HG02852 (cell line): ENCODE measurements around the gene TENM3.

ENCODE experiments used
- ATAC-seq: cut with Tn5 transposase; IDR thresholded peaks from one replicate; pipeline ENCODE4 v1.9.1; 2021; ENCODE audit warnings: mild to moderate bottlenecking, moderate library complexity; ENCODE audit not compliant: unreplicated experiment

TENM3 gene

DNA sequence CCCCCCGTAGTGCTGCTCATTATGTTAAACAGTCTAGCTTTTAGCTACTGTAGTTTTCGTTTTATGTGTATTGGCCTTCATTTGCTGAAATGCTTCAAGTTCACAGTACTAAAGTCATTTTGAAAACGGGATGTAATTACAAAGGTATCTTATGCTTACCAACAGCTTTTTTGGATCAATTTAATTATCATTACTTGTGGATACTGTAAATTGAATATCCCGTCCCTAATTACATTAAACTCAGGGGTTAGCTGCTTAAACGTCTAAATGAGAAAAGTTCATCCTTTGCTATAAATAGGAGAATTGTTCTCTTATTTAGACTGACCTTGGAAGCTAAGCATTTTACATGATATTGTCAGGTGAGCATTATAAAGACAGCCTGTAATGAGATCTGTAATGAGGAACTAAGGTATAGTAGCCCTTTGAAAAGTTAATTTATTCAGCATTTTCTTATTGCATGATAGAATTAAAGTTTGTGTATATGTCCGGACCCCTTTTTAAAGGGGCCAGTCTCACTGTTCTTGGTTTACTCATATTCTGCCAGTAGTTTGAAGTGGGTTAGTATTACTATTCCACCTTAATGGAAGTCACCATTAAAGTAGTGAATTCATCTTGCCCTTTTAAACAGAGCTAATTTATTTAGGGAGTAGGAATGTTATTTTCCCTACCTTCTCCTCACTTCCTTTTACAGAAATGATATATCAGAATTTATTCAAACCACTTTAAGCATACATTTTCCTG is 252.6 kb downstream of the TENM3 start:
- ATAC-seq, result no peak

- no peak for ATAC-seq
Measured at GRCh38 chr4:182496408-182496807, 253.2 kb downstream of the TENM3 start.

DNA sequence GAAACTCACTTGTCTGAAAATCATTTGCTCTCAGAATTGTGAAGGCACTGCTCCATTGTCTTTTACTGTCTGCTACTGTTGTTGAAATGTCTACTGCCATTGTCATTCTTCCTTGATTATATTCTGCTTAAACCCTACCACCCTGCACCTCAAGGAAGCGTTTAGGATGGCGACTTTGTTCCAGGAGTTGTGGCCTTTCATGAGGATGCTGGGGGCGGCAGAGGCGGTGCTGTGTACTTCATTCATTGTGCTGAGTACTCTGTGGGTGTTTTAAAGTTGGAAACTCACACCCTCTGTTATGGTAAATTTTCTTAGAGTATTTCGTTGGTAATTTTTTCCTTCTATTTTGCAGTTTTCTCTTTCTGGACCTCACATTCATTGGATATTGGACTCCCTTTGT is 258.9 kb downstream of the TENM3 start:
- no peak for ATAC-seq

DNA sequence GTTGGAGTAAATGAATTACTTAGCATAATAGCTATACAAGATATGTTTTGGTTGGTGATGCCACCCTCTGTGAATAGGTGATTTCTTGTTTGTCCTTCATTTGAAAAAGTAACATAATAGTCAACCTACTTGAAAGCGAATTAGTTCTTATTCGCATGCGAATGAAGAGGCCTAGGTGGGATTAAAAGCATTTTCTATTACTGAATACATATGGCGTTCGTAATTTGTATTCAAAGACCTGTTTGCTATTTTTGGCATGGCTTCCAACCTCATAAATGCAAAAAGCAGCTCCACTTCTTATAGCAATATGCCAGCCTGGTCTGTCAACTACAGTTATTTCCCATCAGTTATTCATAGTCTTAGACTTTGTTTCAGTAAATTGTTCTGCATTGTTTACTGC is 261.3 kb downstream of the TENM3 start:
- no peak for ATAC-seq

DNA sequence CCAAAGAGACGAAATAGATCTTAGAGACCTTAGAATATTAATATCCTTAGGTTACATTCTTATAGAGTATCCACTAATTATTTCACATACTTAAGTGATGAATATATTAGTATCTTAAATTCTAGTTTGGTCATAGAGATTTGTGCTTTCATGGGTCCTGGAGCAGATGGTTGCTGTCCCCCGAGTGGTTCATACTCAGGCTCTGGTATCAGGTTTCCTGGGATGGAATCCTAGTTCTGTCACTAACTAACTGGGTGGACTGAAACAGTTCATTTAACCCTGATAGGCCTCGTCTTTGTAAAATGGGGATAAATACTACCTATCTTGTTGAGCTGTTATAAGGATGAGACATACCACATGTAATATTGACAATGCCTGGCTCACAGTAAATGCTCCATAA is 264.6 kb downstream of the TENM3 start:
- no peak for ATAC-seq

DNA sequence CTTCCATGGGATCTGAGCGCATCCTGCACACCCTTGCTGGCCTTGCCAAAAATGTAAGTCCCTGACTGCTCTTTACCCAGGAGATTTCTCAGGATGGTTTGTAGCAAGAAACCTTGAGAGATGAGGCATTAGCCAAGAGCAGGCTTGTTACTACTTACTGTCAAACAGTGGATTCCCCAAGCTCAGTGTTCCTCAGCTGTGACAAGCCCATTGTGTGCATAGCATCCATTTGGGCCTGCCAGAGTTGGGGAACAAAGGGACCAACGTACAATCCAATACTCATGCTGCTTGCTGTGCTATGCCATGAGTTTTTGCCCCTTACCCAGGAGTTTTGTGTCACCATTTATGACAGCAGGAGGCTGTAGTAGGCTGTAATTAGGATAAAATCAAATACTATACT is 267.6 kb downstream of the TENM3 start:
- no peak for ATAC-seq

- ATAC-seq, result no peak
Measured at GRCh38 chr4:182513587-182514291, 270.5 kb downstream of the TENM3 start.

- no peak for ATAC-seq
Measured at GRCh38 chr4:182518421-182518820, 275.2 kb downstream of the TENM3 start.

- no peak for ATAC-seq
Measured at GRCh38 chr4:182519528-182519927, 276.3 kb downstream of the TENM3 start.

DNA sequence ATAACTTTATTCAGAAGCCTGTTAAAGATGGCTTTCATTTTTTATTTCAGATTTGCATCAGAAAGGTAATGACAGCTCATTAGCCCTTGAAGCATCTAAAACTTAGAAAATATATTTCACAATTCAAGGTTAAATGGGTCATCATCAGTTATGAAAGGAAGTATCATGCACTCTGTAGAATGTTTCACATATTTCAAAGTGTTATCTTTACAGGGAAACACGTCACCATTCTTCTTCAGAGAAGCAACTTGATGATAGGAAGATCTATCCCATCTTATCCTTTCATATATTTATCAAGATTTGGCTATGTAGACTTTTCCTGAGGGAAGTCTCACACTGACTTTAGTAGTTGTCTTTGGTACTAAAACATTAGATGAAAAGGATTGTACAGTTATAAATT is 277.8 kb downstream of the TENM3 start:
- no peak for ATAC-seq

- no peak for ATAC-seq
Measured at GRCh38 chr4:182528819-182529218, 285.6 kb downstream of the TENM3 start.

DNA sequence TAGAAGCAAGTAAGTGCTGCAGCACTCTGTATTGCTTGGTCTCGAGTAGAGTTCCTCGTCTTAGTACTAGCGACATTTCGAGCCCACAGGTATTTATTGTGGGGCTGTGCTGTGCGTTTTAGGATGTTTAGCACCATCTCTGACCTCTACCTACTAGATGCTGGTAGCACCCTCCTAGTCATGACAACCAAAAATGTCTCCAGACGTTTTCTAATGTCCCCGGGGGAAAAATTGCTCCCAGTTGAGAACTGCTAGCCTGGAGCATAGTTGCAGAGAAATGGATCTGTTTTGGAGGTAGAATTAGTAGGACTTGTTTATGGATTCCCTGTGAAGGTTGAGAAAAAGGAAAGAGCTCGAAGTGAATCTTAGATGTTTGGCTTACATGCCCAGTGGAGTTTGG is 287.2 kb downstream of the TENM3 start:
- ATAC-seq, result no peak

- ATAC-seq, result no peak
Measured at GRCh38 chr4:182531555-182532162, 288.5 kb downstream of the TENM3 start.

GRCh38 chr4:182532441-182532840 is 289.2 kb downstream of the TENM3 start:
- ATAC-seq, result no peak

- no peak for ATAC-seq
Measured at GRCh38 chr4:182533964-182534363, 290.8 kb downstream of the TENM3 start.

DNA sequence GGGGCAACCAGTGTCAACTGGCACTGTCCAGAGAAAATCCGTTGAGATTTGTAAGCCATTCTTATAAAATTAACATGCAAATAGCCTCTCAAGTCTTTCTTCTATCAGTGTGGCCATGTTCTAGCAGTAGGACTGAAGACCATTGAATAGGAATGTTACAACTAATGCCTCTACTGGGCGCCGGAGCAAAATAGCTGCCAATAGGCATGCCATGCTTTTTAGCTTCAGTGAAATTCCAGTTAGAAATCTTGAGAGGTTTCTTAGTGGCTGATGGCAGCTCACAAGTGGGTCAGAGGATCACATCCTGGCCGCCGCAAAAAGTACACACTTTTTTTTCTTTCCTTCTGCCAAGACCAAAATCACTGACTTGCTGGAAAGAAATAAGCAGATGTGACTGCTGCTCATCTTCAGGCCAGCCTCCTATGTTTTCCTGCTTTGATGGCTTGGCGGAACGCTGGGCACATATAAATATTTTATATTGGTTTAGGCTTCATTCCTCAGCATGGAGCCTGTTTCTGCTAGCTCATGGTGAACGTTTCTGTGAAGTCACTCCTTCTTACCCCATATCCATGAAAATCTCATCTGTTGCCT is 293.1 kb downstream of the TENM3 start:
- no peak for ATAC-seq

GRCh38 chr4:182537031-182537795 is 294.0 kb downstream of the TENM3 start:
- ATAC-seq, result no peak

DNA sequence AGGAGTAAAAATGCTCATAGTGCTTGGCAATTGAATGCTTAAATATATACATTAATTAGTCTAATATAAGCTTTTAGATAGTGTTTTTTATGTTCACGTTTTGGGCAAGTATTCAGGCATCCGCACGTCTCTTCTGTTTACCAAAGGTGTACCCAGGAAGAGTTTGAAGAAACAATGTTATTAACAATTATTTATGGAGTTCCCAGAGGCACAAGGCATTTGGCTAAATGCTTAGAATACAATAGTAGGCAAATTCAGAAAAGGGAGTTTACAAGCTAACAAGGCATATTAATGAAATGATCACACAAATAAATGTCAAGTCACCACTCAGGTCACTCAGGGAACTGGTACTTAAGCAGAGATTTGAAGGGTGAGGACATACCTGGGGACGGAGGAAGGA is 294.8 kb downstream of the TENM3 start:
- no peak for ATAC-seq

DNA sequence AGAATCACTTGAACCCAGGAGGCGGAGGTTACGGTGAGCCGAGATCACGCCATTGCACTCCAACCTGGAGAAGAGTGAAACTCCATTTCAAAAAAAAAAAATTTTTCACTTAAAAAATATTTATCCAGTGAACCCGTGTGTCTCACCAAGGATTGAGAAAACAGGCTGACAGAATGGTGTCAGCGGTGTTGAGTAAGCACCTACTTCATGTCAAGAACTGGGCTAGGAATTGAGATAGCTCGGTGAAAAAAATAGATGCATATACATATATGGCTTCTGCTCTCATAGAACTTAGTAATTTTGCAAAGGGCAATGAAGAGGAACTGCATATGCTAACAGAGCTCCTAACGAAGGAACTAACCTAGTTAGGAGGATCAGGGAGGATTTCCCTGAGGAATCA is 297.3 kb downstream of the TENM3 start:
- ATAC-seq, result no peak

DNA sequence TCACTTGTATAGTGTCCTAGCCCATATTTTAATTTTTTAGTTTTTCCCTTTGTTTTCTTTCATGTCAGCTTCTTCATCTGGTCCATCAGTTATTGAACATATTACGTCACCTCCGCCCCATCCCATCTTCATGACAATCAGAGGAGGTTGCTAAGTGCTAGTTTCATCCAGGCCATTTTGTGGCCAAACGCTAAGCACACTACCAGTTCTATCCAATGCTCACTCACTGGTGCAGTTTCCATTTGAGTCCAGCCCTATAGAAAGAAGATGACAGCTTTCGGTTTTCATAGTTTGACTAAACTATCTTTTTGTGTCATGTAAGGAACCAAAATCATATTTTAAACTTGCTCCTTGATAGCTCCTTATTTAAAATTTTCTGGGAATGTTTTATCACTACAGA is 304.2 kb downstream of the TENM3 start:
- peak; percentile 100 for ATAC-seq

- no peak for ATAC-seq
Measured at GRCh38 chr4:182548156-182548555, 305.0 kb downstream of the TENM3 start.
